ENCODE measurements around the gene IL10RB.
"Not testable (repeated sequence)": the region's sequence is repeated elsewhere in the genome, so short reads cannot be mapped to it uniquely, and the experiment has no call there.

Gene IL10RB

GRCh38 chr21:33241846-33242245, 24.3 kb upstream of the IL10RB start:
- DNase-seq, result no peak

GRCh38 chr21:33242846-33243245, 23.3 kb upstream of the IL10RB start:
- not testable (repeated sequence) for DNase-seq

GRCh38 chr21:33244082-33244778, 21.9 kb upstream of the IL10RB start:
- DNase-seq, result no peak

GRCh38 chr21:33244779-33245105, 21.4 kb upstream of the IL10RB start:
- DNase-seq, result no peak

GRCh38 chr21:33245289-33245918, 20.8 kb upstream of the IL10RB start:
- DNase-seq, result no peak

GRCh38 chr21:33246506-33246905, 19.7 kb upstream of the IL10RB start:
- no peak for DNase-seq

- no peak for DNase-seq
Observed at GRCh38 chr21:33246963-33247362, 19.2 kb upstream of the IL10RB start.

- DNase-seq, result no peak
Observed at GRCh38 chr21:33247599-33247998, 18.6 kb upstream of the IL10RB start.

- DNase-seq, result no peak
Observed at GRCh38 chr21:33249331-33250002, 16.7 kb upstream of the IL10RB start.

- DNase-seq, result no peak
Observed at GRCh38 chr21:33251119-33251518, 15.0 kb upstream of the IL10RB start.

- DNase-seq, result not testable (repeated sequence)
Observed at GRCh38 chr21:33253382-33253781, 12.8 kb upstream of the IL10RB start.

GRCh38 chr21:33254766-33255165, 11.4 kb upstream of the IL10RB start:
- DNase-seq, result no peak

GRCh38 chr21:33255404-33255803, 10.8 kb upstream of the IL10RB start:
- no peak for DNase-seq

- DNase-seq, result no peak
Observed at GRCh38 chr21:33256019-33256418, 10.1 kb upstream of the IL10RB start.

GRCh38 chr21:33257094-33257803, 8.9 kb upstream of the IL10RB start:
- DNase-seq, result no peak

GRCh38 chr21:33258475-33258874, 7.7 kb upstream of the IL10RB start:
- no peak for DNase-seq

GRCh38 chr21:33259428-33259827, 6.7 kb upstream of the IL10RB start:
- no peak for DNase-seq

- DNase-seq, result no peak
Observed at GRCh38 chr21:33259995-33260394, 6.2 kb upstream of the IL10RB start.

GRCh38 chr21:33261635-33262034, 4.5 kb upstream of the IL10RB start:
- DNase-seq, result no peak

- DNase-seq, result no peak
Observed at GRCh38 chr21:33262921-33263320, 3.2 kb upstream of the IL10RB start.

GRCh38 chr21:33264561-33264960, 1.6 kb upstream of the IL10RB start:
- no peak for DNase-seq

- DNase-seq, result peak; percentile 35
Observed at GRCh38 chr21:33265664-33266049, 510 bp upstream of the IL10RB start.

GRCh38 chr21:33266789-33267135, 595 bp downstream of the IL10RB start:
- DNase-seq, result peak; percentile 48

GRCh38 chr21:33267250-33267649, 1.1 kb downstream of the IL10RB start:
- DNase-seq, result no peak

All from activated CD4-positive, alpha-beta T cell treated with anti-CD3 and anti-CD28 coated beads for 48 hours (primary cell).